ENCODE data around the gene SSC5D. TPM values are rescaled to one million over a fixed set of nuclear protein-coding genes. Genes with fewer than 3 reads are reported as not detected.

The SSC5D gene
- total RNA-seq = 14.4 and 47.6 TPM in 2 replicates

GRCh38 chr19:55487924-55488687 is at the start of gene SSC5D:
Gene SSC5D, plus strand, starts transcription at chr19:55488436. Its CDS starts 154 bp downstream, at chr19:55488590.

GRCh38 chr19:55443045-55443823 is 45.0 kb upstream of the SSC5D start, which contains the start of gene SHISA7:
Gene SHISA7, minus strand, starts transcription at chr19:55443300. Its CDS starts 437 bp downstream, at chr19:55442863.

GRCh38 chr19:55461259-55461973 is 26.8 kb upstream of the SSC5D start, which contains the start of gene ISOC2:
Gene ISOC2, minus strand, starts transcription at chr19:55461642. Its CDS starts 5,156 bp downstream, at chr19:55456486.

GRCh38 chr19:55464662-55465054 is 23.6 kb upstream of the SSC5D start, which contains the start of gene C19orf85:
Gene C19orf85, minus strand, starts transcription at chr19:55464751. Its CDS starts 197 bp downstream, at chr19:55464554.

GRCh38 chr19:55476100-55476775 is 12.0 kb upstream of the SSC5D start, which contains the start of gene ZNF628:
Gene ZNF628, plus strand, starts transcription at chr19:55476617. Its CDS starts 3,294 bp downstream, at chr19:55479911.

GRCh38 chr19:55484593-55485438 is 3.4 kb upstream of the SSC5D start, which contains the start of gene NAT14:
Gene NAT14, plus strand, starts transcription at chr19:55485188. Its CDS starts 521 bp downstream, at chr19:55485709.

GRCh38 chr19:55536951-55537740 is 48.9 kb downstream of the SSC5D start, which contains the start of gene SBK2:
Gene SBK2, minus strand, starts transcription at chr19:55537133. Its CDS starts 839 bp downstream, at chr19:55536294.

GRCh38 chr19:55545443-55545842 is 57.2 kb downstream of the SSC5D start, which contains the start of gene SBK3:
Gene SBK3, minus strand, starts transcription at chr19:55545543. Its CDS starts 0 bp downstream, at chr19:55545543.

Other genes starting within 250 kb of the SSC5D start
- gene PPP6R1, start 229.4 kb upstream of the SSC5D start, total RNA-seq = 33.6 and 48.0 TPM in 2 replicates
- 28.8 and 39.3 TPM in 2 replicates for gene HSPBP1, start 208.3 kb upstream of the SSC5D start, total RNA-seq
- gene BRSK1, start 204.4 kb upstream of the SSC5D start, total RNA-seq = 4.0 and 5.2 TPM in 2 replicates
- not detected in 2 replicates for gene TMEM150B, start 163.1 kb upstream of the SSC5D start, total RNA-seq
- 9.0 and 10.1 TPM in 2 replicates for gene KMT5C, start 148.6 kb upstream of the SSC5D start, total RNA-seq
- gene COX6B2, start 133.7 kb upstream of the SSC5D start, total RNA-seq = not detected in 2 replicates
- not detected in 2 replicates for gene GARIN5B, start 125.2 kb upstream of the SSC5D start, total RNA-seq
- 2.6 and 3.6 TPM in 2 replicates for gene IL11, start 118.0 kb upstream of the SSC5D start, total RNA-seq
- not detected in 2 replicates for gene TMEM190, start 111.6 kb upstream of the SSC5D start, total RNA-seq
- 0.58 and 0.83 TPM in 2 replicates for gene TMEM238, start 104.1 kb upstream of the SSC5D start, total RNA-seq
- gene RPL28, start 102.5 kb upstream of the SSC5D start, total RNA-seq = 190 and 286 TPM in 2 replicates
- 53.1 and 144 TPM in 2 replicates for gene UBE2S, start 80.6 kb upstream of the SSC5D start, total RNA-seq
- gene SHISA7, start 45.1 kb upstream of the SSC5D start, total RNA-seq = under 0.01 TPM in 1 of 2 replicates, not detected in the other
- gene ISOC2, start 26.8 kb upstream of the SSC5D start, total RNA-seq = 51.3 TPM in 2 replicates
- not detected in 2 replicates for gene C19orf85, start 23.7 kb upstream of the SSC5D start, total RNA-seq
- gene ZNF628, start 11.8 kb upstream of the SSC5D start, total RNA-seq = 1.6 and 3.3 TPM in 2 replicates
- 18.7 and 20.8 TPM in 2 replicates for gene NAT14, start 3.2 kb upstream of the SSC5D start, total RNA-seq
- gene SBK2, start 48.7 kb downstream of the SSC5D start, total RNA-seq = 0.17 TPM in 1 of 2 replicates, not detected in the other
- gene SBK3, start 57.1 kb downstream of the SSC5D start, total RNA-seq = 0.44 TPM in 1 of 2 replicates, not detected in the other
- gene ZNF579, start 92.4 kb downstream of the SSC5D start, total RNA-seq = 5.2 and 9.3 TPM in 2 replicates
- gene FIZ1, start 111.1 kb downstream of the SSC5D start, total RNA-seq = 3.8 and 5.2 TPM in 2 replicates
- 8.9 and 21.0 TPM in 2 replicates for gene ZNF524, start 111.9 kb downstream of the SSC5D start, total RNA-seq
- gene ZNF865, start 117.2 kb downstream of the SSC5D start, total RNA-seq = 3.5 and 3.9 TPM in 2 replicates
- 4.7 and 4.8 TPM in 2 replicates for gene ZNF784, start 136.1 kb downstream of the SSC5D start, total RNA-seq
- 4.2 and 6.3 TPM in 2 replicates for gene ZNF580, start 152.6 kb downstream of the SSC5D start, total RNA-seq
- 17.2 and 31.8 TPM in 2 replicates for gene ZNF581, start 155.2 kb downstream of the SSC5D start, total RNA-seq
- gene CCDC106, start 159.8 kb downstream of the SSC5D start, total RNA-seq = 12.8 and 13.4 TPM in 2 replicates
- gene U2AF2, start 166.6 kb downstream of the SSC5D start, total RNA-seq = 100 and 116 TPM in 2 replicates
- 83.7 and 153 TPM in 2 replicates for gene EPN1, start 186.8 kb downstream of the SSC5D start, total RNA-seq
- gene NLRP9, start 250.0 kb downstream of the SSC5D start, total RNA-seq = not detected in 2 replicates